ENCODE data around the gene OSBPL2.

The OSBPL2 gene

GRCh38 chr20:62227977-62228958 lies 10.1 kb upstream of the OSBPL2 start:
- no peak for DNase-seq (ENCODE audit: low spot score)
- peak overlapping the region; percentile 2; the same call in 1 of the 2 replicates for H3K27ac ChIP-seq
- TF ChIP-seq CTCF (conservative IDR thresholded peaks at IDR 0.05; ENCODE audit: low read depth), result no peak
- ChIA-PET POLR2A (ENCODE audit: low non-redundant PET) (no interaction called here), CTCF (interaction anchor here (0.7 to 1.2 kb wide), 3 partner anchors 9 to 217 kb away, joined by 3 to 4 read pairs (median 4); no protein-coding TSS in a partner anchor)

GRCh38 chr20:62228982-62229545 lies 9.3 kb upstream of the OSBPL2 start:
- CTCF ChIA-PET, result interaction anchor here (0.9 to 1.2 kb wide), 2 partner anchors 10 to 218 kb away, joined by 4 read pairs; no protein-coding TSS in a partner anchor
- H3K27ac ChIP-seq, result peak overlapping the region; percentile 2; the same call in 1 of the 2 replicates

GRCh38 chr20:62229667-62230066 lies 8.7 kb upstream of the OSBPL2 start:
- CTCF ChIA-PET, result no interaction called here
- POLR2A ChIA-PET (ENCODE audit: low non-redundant PET), result no interaction called here
- no peak for DNase-seq (ENCODE audit: low spot score)
- no peak for TF ChIP-seq CTCF (conservative IDR thresholded peaks at IDR 0.05; ENCODE audit: low read depth)
- H3K27ac ChIP-seq, result no peak overlapping the region

More at GRCh38 chr20:62228982-62229545, 9.3 kb upstream of the OSBPL2 start:
- no peak for DNase-seq (ENCODE audit: low spot score)
- no peak for TF ChIP-seq CTCF (conservative IDR thresholded peaks at IDR 0.05; ENCODE audit: low read depth)
- POLR2A ChIA-PET (ENCODE audit: low non-redundant PET), result no interaction called here

GRCh38 chr20:62230276-62230675 lies 8.0 kb upstream of the OSBPL2 start:
- POLR2A ChIA-PET (ENCODE audit: low non-redundant PET), result no interaction called here
- DNase-seq (ENCODE audit: low spot score), result no peak
- H3K27ac ChIP-seq, result no peak overlapping the region
- CTCF ChIA-PET, result no interaction called here
- TF ChIP-seq CTCF (conservative IDR thresholded peaks at IDR 0.05; ENCODE audit: low read depth), result no peak

- DNase-seq (ENCODE audit: low spot score), result no peak
- no peak for TF ChIP-seq CTCF (conservative IDR thresholded peaks at IDR 0.05; ENCODE audit: low read depth)
- H3K27ac ChIP-seq, result no peak overlapping the region
- ChIA-PET CTCF (no interaction called here), POLR2A (ENCODE audit: low non-redundant PET) (no interaction called here)
Measured at GRCh38 chr20:62230696-62231095, 7.6 kb upstream of the OSBPL2 start.

GRCh38 chr20:62231292-62231691 lies 7.0 kb upstream of the OSBPL2 start:
- TF ChIP-seq CTCF (conservative IDR thresholded peaks at IDR 0.05; ENCODE audit: low read depth), result no peak
- H3K27ac ChIP-seq, result no peak overlapping the region
- no peak for DNase-seq (ENCODE audit: low spot score)
- POLR2A ChIA-PET (ENCODE audit: low non-redundant PET), result no interaction called here
- CTCF ChIA-PET, result no interaction called here
